NT2/D1 (cell line): ENCODE data around the gene B3GNT2.

Source experiments
- YY1 ChIP-seq: IDR thresholded peaks from 2 replicates; pipeline ENCODE4 v1.6.1; 2011; ENCODE audit not compliant: insufficient read length, insufficient read depth
- ZNF274 ChIP-seq: IDR thresholded peaks from 2 replicates; pipeline ENCODE4 v1.6.1; 2011; ENCODE audit warnings: mild to moderate bottlenecking, low read depth, low read length

DNA sequence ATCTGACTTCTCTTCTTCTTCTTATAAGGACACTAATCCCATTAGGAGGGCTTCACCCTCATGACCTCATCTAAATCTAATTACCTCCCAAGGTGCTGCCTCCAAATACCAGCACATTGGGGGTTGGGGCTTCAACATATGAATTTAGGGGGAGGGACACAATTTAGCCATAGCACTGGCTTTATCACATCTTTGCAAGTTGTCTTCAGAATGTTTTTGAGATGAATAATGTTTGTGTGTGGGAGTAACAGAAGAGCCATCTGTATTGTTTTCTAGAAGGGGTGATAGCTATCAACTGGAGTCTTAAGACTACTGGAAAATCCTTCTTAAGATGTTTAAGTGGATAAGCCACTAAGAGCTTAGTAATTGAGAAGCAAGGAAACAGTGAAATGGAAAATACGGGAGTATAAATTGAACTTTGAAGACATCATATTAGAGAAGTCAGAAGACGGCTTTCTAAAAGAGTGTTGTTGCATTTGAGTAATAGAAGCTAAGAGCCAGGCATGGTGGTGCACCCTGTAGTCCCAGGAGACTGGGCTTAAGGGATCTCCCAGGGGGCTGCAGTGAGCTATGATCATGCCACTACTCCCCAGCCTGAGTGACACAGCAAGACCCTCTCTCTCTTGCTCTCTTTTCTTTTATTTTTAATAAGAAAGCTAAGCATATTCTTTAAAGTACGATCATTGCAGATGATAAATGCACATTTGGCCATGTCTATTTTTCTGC is 32.6 kb upstream of the B3GNT2 start:
- TF ChIP-seq YY1 (no peak), ZNF274 (no peak)
